ENCODE results near the gene CAMKK2.

- TF ChIP-seq POLR2A (IDR thresholded peaks at IDR 0.05; ENCODE audit: low read depth, low read length) (no peak), TAF1 (IDR thresholded peaks at IDR 0.05; ENCODE audit: low read depth, low read length) (no peak)
Observed at GRCh38 chr12:121263206-121263935, 33.1 kb downstream of the CAMKK2 start.
